HG03135 (cell line): ENCODE measurements around the gene SLC25A22.

ENCODE experiments used
- ATAC-seq: cut with Tn5 transposase; IDR thresholded peaks from one replicate; pipeline ENCODE4 v1.9.1; 2021; ENCODE audit warnings: mild to moderate bottlenecking, moderate library complexity; ENCODE audit not compliant: unreplicated experiment

The SLC25A22 gene

DNA sequence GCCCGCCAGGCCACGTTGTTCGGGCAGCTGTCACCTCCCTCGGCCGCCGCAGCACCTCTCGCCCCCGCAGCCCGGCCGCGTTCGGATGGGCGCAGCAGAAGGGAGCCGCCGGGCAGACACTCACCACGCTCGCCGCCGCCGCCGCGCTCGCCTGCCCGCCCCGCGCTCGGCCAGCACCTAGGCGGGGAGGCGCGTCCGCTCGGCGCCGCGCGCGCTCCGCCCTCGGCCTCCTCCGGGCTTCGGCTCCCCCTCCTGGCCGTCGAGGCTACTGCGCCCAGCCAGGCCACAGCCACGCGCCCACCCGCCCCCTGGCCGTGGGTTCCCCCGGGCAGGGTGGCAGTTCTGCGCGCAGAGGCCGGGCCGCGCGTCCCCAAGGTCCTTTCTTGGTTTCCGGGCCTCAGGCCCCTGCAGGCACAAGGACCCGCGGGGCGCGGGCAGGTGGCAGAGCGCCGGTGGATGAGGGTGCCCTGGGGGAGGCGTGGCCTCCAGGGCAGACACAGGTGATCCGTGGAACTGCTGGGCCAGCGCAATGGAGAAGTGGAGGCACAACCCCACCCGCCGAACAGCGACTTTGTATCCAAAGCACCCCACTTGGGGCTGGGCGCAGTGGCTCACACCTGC lies at the start of gene SLC25A22:
SLC25A22 (minus strand) TSS at position 189 of the 621 bp plus-strand sequence. CDS start 3,275 bp downstream, outside the sequence.
- ATAC-seq = peak; percentile 50

- ATAC-seq = no peak
Observed at GRCh38 chr11:847876-848275, 49.8 kb upstream of the SLC25A22 start.

DNA sequence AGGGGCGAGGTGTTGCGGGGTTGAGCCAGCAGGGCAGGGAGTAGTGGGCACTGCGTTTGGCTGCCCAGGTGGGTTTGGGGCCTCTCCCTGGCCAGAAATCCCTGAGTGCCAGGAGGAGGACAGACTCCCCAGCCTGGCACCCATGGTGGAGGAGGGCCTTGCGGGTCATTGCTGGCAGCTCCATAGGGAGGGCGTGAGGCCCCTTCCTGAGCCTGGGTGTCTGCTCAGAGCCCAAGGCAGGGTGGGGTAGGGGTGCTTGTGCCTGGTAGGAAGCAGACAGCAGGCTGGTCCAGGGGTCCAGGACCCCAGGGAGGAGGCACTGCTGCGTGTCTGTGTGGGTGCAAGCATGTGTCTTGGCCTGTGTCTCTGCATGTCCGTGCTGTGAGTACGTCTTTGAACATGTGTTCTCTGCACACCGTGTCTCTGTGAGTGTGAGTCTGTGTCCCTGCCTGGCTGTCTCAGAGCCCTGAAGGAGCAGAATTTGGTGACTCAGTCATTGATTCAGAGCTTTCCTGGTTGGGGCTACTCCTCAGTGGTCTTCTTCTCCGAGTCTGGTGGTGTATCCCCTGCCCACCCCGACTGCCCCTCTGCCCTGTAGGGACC lies 48.5 kb upstream of the SLC25A22 start:
- ATAC-seq = no peak

DNA sequence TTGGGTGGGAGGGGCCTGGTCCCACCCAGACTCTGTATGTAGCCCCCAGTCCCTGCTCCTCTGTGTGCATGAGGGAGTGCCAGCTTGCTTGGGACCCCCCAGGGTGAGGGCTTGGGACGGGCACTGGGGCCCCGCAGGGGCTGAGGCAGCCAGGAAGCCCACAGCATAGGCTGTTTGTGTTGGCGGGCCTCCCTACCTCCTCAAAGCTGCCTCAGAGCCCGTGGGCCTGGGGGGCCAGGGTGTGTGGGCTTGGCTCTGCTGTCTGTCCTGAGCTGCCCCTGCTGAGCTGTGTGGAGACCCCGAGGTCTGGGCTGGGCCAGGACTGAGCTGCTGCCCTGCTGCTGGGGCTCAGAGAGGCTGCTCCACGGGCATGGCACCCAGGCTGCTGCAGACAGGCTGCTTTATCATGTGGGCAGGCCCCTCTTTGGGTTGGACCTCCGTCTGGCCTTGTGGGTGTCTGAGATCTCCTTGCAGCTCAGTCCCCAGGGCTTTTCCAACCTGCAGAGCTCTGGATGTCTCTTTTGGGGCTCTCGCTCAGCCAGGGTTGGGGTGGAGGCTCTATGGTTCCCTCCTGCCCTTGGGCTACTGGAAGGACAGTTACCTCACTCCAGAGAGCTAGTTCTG lies 47.9 kb upstream of the SLC25A22 start:
- ATAC-seq = no peak

DNA sequence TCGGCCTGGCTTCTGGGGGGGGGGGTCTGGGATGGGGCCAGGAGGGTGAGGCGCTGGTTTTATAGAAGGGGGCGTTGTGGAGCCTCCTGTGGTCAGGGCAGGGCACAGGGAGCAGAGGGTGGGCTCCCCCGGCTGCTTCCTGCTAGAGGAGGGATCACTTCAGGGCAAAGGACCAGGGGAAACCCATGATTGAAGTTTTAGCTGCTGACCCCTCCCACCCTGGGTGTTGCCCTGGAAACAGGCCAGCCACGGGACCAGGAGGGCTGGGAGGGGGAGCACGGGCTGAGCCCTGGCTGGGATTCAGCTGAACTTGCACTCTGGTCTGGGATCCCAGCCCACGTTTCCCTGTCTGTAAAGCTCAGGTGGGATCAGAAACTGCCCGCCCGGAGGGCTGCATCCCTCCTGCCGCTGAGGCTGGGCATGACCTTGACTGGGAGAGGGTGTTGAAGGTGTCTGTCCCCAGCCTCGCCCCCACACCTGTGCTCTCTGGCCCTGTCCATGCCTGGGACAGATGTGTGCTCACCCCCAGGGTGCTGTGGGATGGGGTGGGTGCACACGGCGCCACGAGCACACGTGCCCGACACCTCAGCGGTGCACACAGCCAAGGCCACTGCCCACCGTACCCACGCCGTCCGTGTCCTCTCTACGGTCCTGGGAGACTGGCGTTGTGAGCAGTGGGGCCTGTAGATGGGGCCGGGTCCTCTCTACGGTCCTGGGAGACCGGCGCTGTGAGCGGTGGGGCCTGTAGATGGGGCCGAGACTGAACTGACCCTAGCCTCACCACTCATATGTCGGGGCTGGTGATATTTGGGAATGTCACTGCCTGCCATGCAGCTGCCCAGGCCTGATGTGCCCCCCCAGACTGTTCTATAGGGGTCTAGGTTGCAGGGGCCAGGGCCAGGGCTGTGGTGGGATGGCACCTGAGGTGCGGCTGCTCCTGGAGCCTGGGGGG lies 46.9 kb upstream of the SLC25A22 start:
- no peak for ATAC-seq

GRCh38 chr11:843818-844692 lies 46.0 kb upstream of the SLC25A22 start:
- no peak for ATAC-seq

- ATAC-seq = peak; percentile 1
Observed at GRCh38 chr11:843086-843734, 45.1 kb upstream of the SLC25A22 start.

DNA sequence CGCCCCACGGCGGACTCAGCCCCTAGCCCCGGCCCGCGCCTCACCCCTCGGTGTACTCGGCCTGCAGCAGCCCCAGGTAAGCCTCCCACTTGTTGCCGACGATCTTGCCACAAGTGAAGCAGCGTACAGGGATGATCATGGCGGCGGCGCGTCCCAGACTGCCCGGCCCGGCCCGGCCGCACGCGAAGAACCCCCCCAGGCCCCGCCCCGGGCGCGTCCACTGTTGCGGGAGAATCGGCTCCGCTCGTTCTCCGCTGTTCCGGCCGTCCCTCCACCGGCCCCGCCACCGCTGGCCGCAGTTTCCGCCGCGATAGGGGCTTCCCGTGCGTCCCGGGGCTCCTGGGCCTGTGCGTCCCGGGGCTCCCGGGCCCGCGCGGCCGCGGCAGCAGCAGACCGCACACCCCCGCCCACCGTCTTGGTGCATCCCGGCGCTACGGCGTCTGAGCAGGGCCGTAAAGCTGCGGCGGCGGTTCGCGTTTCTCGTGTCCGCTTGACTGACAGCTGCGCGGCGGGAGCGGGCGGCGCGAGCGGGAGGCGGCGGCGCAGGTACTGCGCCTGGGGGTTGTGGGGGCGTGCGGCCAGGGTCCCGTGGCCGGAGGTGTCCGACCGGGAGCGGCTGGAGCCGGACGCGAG lies 44.4 kb upstream of the SLC25A22 start, which contains the start of the genes POLR2L and TSPAN4:
POLR2L (minus strand) TSS at position 160 of the 633 bp plus-strand sequence; CDS start at position 139, 21 bp downstream.
TSPAN4 (plus strand) TSS at position 483 of the 633 bp plus-strand sequence. CDS start 7,453 bp downstream, outside the sequence.
- ATAC-seq = peak; percentile 57

DNA sequence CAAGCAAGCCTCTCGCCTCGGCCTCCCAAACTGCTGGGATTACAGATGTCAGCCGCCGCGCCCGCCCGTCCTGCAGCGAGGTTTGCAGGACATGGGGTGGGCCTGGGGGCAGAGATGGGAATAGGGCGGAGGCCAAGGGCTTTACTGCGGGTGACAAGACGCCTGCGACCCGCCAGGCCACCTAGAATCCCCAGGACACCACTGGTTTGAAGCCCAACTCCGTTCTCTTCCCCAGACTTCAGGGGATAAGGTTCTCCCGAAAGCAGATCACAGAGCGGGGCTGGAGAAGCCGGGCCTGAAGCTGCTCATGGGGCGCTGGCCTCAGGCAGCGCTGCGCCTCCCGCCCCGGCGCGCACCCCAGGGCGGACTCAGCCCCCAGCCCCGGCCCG lies 43.9 kb upstream of the SLC25A22 start:
- ATAC-seq = peak; percentile 22

DNA sequence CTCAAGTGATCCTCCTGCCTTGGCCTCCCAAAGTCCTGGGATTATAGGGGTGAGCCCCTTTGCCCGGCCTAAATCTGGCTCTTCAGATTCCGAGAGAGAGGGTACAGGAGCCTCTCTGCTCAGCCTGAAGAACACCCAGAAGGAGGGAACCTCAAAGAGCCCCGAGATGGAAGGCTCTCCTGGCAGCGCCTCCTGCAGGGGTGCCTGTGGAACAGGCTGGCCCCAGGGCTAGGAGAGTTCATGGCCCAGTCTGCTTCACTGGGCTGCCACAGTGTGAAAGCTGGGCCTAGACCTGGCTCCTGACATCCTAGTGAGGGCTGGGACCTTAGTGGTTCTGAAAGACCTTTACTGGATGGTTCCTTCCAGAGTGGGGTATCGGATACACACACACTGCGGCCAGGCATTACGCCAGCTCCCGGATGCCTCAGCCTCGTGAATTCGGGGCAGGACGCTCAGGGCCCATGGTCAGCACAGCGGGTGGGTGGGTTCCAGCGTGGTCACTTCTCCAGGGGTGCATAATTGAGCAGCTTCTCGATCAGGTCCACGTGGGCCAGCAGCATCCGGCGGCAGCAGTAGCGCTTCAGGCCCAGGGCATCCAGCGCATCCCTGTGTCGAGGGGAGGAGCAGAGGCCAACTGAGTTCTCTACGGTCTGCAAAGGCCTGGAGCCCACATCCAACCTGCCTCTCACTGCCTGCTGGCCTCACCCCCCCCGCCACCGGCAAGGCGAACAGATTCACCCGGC lies 42.0 kb upstream of the SLC25A22 start:
- ATAC-seq = no peak

GRCh38 chr11:839280-839623 lies 41.2 kb upstream of the SLC25A22 start:
- ATAC-seq = no peak

DNA sequence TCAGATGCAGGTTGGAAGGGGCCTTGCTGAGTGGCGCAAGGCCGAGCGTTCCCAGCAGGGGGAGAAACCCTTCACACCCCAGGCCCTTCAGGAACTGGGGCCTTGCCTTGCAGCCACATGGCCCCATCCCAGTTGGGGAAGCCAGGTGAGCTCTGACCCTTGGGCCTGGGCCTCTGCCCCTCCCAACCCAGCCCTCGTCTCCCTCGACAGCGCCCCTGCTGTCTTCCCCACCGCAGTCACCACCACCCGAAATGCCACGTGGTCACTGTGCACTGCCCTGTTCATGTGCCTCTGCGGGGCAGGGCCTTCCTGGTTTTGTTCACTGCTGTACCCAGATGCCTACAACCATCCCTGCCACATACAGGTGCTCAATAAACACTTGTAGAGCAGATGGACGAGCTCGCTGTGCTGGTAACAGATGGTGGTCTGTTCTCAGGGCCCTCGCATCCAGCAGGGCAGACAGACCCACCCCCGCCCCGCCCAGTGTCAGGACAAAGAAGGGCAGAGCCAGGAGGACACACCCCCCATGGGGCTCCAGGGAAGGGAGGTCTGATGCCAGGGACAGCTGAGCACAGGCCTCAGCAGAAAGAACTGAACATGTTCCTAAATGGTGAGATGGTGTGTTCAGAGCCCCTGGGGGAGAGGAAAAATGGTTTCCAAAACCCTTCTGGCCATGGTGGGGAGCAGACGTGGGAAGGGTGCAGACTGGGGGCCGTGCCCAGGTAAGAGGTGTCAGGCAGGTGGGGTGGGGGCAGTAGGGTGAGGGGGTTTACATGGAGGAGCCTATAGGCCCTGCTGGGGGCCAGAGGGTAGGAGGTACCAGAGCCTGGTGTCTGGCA lies 40.6 kb upstream of the SLC25A22 start:
- ATAC-seq = no peak

DNA sequence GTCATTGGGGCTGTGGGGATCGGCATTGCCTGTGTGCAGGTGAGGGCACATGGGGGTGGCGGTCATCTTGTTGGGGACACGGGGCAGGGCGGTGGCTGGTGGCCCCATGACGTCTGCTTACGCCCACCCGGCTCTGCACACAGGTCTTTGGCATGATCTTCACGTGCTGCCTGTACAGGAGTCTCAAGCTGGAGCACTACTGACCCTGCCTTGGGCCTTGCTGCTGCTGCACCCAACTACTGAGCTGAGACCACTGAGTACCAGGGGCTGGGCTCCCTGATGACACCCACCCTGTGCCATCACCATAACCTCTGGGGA lies 39.9 kb upstream of the SLC25A22 start:
- no peak for ATAC-seq

DNA sequence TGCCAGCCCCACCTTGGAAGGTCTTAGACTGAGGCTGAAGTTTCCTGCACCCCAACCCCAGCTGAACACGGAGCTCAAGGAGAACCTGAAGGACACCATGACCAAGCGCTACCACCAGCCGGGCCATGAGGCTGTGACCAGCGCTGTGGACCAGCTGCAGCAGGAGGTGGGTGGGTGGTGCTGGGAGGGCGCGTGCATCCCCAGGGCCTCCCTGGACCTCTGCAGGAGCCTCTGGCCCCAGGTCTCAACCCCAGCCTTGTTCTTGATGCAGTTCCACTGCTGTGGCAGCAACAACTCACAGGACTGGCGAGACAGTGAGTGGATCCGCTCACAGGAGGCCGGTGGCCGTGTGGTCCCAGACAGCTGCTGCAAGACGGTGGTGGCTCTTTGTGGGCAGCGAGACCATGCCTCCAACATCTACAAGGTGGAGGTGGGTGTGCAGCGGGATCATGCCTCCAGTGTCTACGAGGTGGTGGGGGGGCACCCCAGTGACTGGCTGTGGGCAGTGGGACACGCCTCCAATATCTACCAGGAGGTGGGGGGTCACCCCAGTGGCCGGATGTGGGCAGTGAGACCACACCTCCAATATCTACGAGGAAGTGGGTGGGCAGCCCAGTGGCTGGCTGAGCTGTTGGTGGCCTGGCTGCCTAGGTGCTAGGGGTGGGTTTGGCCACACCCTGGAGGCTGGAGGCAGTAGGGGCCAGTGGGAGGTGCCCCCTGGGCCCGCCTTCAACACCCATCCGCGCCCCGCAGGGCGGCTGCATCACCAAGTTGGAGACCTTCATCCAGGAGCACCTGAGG lies 39.3 kb upstream of the SLC25A22 start:
- no peak for ATAC-seq

DNA sequence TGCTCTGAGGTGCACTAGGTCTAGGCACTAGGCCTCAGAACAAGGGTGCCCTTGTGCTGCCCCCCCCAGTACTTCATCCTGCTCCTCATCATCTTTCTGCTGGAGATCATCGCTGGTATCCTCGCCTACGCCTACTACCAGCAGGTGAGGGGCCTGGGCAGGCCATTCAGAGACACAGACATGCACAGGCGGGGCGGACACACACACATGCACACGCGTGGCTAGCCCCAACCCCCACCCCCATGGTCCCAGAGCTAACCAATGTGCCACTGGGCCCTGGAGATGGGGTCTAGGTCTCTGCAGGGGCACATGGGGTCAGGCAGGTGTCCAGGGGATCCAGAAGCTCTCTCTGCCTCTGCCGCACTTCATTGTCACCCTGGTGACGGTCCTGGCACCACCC lies 38.6 kb upstream of the SLC25A22 start:
- no peak for ATAC-seq

DNA sequence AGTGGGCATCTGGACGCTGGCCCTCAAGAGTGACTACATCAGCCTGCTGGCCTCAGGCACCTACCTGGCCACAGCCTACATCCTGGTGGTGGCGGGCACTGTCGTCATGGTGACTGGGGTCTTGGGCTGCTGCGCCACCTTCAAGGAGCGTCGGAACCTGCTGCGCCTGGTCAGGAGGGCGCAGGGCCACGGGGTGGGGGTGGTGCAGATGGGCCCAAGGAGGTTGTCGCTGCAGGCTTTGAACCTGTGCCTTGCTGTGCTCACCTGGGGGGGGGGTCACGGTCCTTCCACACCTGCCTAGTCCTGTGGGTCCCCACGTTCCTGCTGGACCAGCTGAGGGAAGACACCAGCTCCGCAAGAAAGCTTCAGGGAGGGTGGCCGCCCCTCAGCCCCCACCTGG lies 38.2 kb upstream of the SLC25A22 start:
- ATAC-seq = no peak
